K562 (cell line): ENCODE results near the gene CSTA. TPM values are rescaled to one million over a fixed set of nuclear protein-coding genes. Genes with fewer than 3 reads are reported as not detected.

Experiments used
- BDP1 ChIP-seq: IDR thresholded peaks from 3 replicates; pipeline ENCODE4 v1.6.1; 2011; ENCODE audit not compliant: insufficient read length, insufficient read depth
- C11orf30 ChIP-seq: fragments of 450-650 bp; IDR thresholded peaks from 2 replicates; pipeline ENCODE4 v1.6.1; 2016; ENCODE audit warnings: low read depth, mild to moderate bottlenecking
- KLF1 ChIP-seq: fragments of 450-650 bp; IDR thresholded peaks from 2 replicates; pipeline ENCODE4 v1.6.1; 2016; ENCODE audit warnings: missing genetic modification characterization, missing compliant biosample characterization
- LARP7 ChIP-seq: fragments of 450-650 bp; IDR thresholded peaks from 2 replicates; pipeline ENCODE4 v1.6.1; 2016
- POLR2H ChIP-seq: IDR thresholded peaks from 2 replicates; pipeline ENCODE4 v1.6.1; 2016; ENCODE audit warnings: missing genetic modification characterization, low read depth, mild to moderate bottlenecking, control low read depth, missing compliant biosample characterization, moderate library complexity
- RBM14 ChIP-seq: fragments of 200-400 bp; formaldehyde crosslinking; IDR thresholded peaks from 2 replicates; pipeline ENCODE4 v1.6.1; 2018; ENCODE audit warnings: low read depth, mild to moderate bottlenecking, low read length, moderate library complexity, borderline replicate concordance; ENCODE audit not compliant: insufficient read depth
- RBM34 ChIP-seq: fragments of 200-400 bp; formaldehyde crosslinking; IDR thresholded peaks from 2 replicates; pipeline ENCODE4 v1.6.1; 2018; ENCODE audit warnings: low read length, borderline replicate concordance; ENCODE audit not compliant: insufficient read depth
- SMARCA5 ChIP-seq: fragments of 450-650 bp; IDR thresholded peaks from 2 replicates; pipeline ENCODE4 v1.6.1; 2016
- TAF1 ChIP-seq: IDR thresholded peaks from 2 replicates; pipeline ENCODE4 v1.6.1; 2011; ENCODE audit warnings: mild to moderate bottlenecking, low read length, moderate library complexity; ENCODE audit not compliant: insufficient read depth, control insufficient read depth, severe bottlenecking; ENCODE audit errors: extremely low read depth
- polyA plus RNA-seq, 8 experiments: library from polyadenylated mRNA; depleted of rRNA in 4 of 8; stranded (reverse) in 5 of 8; unstranded in 3 of 8; fragments of >200 nt; fragmentation: Nextera tagmentation in 2 of 8; fragmentation: Illumina TruSeq in 1 of 8; extraction: Ambion mirVana in 2 of 8; extraction: Trizol in 1 of 8; gene quantifications; 2 replicates each; pipeline versions ENCODE4 v1.2.1 to v1.2.3, GENCODE V29; 2011 to 2014; ENCODE audit warnings: inconsistent platforms in 1 of 8, missing spikeins in 1 of 8
- total RNA-seq, 7 experiments: library from RNA; depleted of rRNA in 6 of 7; stranded (reverse); fragments of >200 nt in 6 of 7; fragmentation: Illumina TruSeq in 2 of 7; extraction: Trizol in 2 of 7; gene quantifications; 2 replicates each; pipeline versions ENCODE4 v1.2.1 to v1.2.3, GENCODE V29; 2011 to 2021; ENCODE audit warnings: low replicate concordance in 1 of 7
- TF ChIP-seq, protein P1 (sequence below): fragments of 450-650 bp; IDR thresholded peaks from 2 replicates; pipeline ENCODE4 v1.6.1; 2016; ENCODE audit warnings: low read depth
- TF ChIP-seq, protein P2 (sequence below), 3 experiments: IDR thresholded peaks in 2 of 3; conservative IDR thresholded peaks in 1 of 3; 2 replicates each; pipeline ENCODE4 v1.5.1; 2011 to 2012; ENCODE audit warnings: low read length in 3 of 3, mild to moderate bottlenecking in 3 of 3, control low read depth in 2 of 3, improper control_type of control experiment in 1 of 3, inconsistent platforms in 1 of 3, low read depth in 1 of 3, mixed read lengths in 1 of 3, moderate library complexity in 1 of 3; ENCODE audit not compliant: insufficient read depth in 2 of 3

CSTA gene
- total and polyA plus RNA-seq, 9 of the 15 experiments (the other 6 are each of a cell fraction or from before 2014, with no cell fraction given) = 0.11 to 3.1 (median 1.1) TPM

GRCh38 chr3:122343654-122344053 is 18.6 kb downstream of the CSTA start (continued):
- TF ChIP-seq, protein P1, sequence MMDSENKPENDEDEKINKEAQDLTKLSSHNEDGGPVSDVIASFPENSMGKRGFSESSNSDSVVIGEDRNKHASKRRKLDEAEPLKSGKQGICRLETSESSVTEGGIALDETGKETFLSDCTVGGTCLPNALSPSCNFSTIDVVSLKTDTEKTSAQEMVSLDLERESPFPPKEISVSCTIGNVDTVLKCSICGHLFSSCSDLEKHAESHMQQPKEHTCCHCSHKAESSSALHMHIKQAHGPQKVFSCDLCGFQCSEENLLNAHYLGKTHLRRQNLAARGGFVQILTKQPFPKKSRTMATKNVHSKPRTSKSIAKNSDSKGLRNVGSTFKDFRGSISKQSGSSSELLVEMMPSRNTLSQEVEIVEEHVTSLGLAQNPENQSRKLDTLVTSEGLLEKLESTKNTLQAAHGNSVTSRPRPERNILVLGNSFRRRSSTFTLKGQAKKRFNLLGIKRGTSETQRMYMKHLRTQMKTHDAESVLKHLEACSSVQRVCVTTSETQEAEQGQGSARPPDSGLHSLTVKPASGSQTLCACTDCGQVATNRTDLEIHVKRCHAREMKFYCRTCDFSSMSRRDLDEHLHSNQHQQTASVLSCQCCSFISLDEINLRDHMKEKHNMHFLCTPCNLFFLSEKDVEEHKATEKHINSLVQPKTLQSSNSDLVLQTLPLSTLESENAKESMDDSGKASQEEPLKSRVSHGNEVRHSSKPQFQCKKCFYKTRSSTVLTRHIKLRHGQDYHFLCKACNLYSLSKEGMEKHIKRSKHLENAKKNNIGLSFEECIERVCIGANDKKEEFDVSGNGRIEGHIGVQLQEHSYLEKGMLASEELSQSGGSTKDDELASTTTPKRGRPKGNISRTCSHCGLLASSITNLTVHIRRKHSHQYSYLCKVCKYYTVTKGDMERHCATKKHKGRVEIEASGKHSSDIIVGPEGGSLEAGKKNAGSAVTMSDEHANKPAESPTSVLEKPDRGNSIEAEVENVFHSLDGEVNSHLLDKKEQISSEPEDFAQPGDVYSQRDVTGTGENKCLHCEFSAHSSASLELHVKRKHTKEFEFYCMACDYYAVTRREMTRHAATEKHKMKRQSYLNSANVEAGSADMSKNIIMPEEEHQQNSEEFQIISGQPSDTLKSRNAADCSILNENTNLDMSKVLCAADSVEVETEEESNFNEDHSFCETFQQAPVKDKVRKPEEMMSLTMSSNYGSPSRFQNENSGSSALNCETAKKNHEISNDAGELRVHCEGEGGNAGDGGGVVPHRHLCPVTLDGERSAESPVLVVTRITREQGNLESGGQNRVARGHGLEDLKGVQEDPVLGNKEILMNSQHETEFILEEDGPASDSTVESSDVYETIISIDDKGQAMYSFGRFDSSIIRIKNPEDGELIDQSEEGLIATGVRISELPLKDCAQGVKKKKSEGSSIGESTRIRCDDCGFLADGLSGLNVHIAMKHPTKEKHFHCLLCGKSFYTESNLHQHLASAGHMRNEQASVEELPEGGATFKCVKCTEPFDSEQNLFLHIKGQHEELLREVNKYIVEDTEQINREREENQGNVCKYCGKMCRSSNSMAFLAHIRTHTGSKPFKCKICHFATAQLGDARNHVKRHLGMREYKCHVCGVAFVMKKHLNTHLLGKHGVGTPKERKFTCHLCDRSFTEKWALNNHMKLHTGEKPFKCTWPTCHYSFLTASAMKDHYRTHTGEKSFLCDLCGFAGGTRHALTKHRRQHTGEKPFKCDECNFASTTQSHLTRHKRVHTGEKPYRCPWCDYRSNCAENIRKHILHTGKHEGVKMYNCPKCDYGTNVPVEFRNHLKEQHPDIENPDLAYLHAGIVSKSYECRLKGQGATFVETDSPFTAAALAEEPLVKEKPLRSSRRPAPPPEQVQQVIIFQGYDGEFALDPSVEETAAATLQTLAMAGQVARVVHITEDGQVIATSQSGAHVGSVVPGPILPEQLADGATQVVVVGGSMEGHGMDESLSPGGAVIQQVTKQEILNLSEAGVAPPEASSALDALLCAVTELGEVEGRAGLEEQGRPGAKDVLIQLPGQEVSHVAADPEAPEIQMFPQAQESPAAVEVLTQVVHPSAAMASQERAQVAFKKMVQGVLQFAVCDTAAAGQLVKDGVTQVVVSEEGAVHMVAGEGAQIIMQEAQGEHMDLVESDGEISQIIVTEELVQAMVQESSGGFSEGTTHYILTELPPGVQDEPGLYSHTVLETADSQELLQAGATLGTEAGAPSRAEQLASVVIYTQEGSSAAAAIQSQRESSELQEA = no peak
- TF ChIP-seq RBM14 (no peak), RBM34 (no peak), TAF1 (no peak), C11orf30 (no peak), POLR2H (tag) (no peak), BDP1 (no peak), KLF1 (tag) (no peak), LARP7 (no peak), SMARCA5 (no peak)
- TF ChIP-seq, protein P2, sequence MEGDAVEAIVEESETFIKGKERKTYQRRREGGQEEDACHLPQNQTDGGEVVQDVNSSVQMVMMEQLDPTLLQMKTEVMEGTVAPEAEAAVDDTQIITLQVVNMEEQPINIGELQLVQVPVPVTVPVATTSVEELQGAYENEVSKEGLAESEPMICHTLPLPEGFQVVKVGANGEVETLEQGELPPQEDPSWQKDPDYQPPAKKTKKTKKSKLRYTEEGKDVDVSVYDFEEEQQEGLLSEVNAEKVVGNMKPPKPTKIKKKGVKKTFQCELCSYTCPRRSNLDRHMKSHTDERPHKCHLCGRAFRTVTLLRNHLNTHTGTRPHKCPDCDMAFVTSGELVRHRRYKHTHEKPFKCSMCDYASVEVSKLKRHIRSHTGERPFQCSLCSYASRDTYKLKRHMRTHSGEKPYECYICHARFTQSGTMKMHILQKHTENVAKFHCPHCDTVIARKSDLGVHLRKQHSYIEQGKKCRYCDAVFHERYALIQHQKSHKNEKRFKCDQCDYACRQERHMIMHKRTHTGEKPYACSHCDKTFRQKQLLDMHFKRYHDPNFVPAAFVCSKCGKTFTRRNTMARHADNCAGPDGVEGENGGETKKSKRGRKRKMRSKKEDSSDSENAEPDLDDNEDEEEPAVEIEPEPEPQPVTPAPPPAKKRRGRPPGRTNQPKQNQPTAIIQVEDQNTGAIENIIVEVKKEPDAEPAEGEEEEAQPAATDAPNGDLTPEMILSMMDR (IDR thresholded peaks at IDR 0.05 in 2 of 3, conservative IDR thresholded peaks at IDR 0.05 in 1 of 3; ENCODE audit: insufficient read depth in 2 of 3, low read depth in 1 of 3, low read length in 3 of 3) = no peak
